Pancreas (tissue), 10 donors: ENCODE data around the gene TP63. TPM values are rescaled to one million over a fixed set of nuclear protein-coding genes. Genes with fewer than 3 reads are reported as not detected.
A peak's percentile ranks its signal among the peaks of the same experiment; 100 is the strongest.

Source experiments
- ATAC-seq, 4 donors: fragments of 200-7000 bp; cut with Tn5 transposase; one replicate each; pipeline versions ENCODE4 v1.8.0 to v1.9.1; 2020; ENCODE audit warnings: mild to moderate bottlenecking in 4 of 4, moderate library complexity in 4 of 4
- DNase-seq, 6 donors: peaks; one replicate each; pipeline ENCODE4 v3.0.0-alpha.2; 2020
- FAIRE-seq: peaks from 2 replicates; lab custom pipeline; 2012; peaks lifted over from hg19 to GRCh38; lab: Jason Lieb, UNC
- H3K27ac ChIP-seq, 4 donors: fragments of 200-600 bp; sonication (generic); 1 replicate in 3 of 4; 2 replicates in 1 of 4; pipeline versions ENCODE4 v1.5.0 to v1.8.0; 2020
- H3K27me3 ChIP-seq, 4 donors: fragments of 200-600 bp; one replicate each; pipeline ENCODE4 v1.8.0; 2021
- H3K36me3 ChIP-seq, 3 donors: fragments of 200-600 bp; sonication (generic) in 1 of 3; one replicate each; pipeline versions ENCODE4 v1.5.0 to v1.8.0; 2020 to 2021
- H3K4me1 ChIP-seq, 3 donors: fragments of 200-600 bp; one replicate each; pipeline ENCODE4 v1.8.0; 2021
- H3K4me3 ChIP-seq, 4 donors: fragments of 200-600 bp; sonication (generic) in 2 of 4; one replicate each; pipeline versions ENCODE4 v1.5.0 to v1.8.0; 2020 to 2021
- H3K9me3 ChIP-seq, 4 donors: fragments of 200-600 bp; one replicate each; pipeline ENCODE4 v1.8.0; 2021
- CTCF ChIP-seq, 4 donors: fragments of 200-600 bp; sonication (generic) in 3 of 4; IDR thresholded peaks; one replicate each; pipeline versions ENCODE4 v1.5.0 to v1.8.0; 2021; ENCODE audit warnings: antibody characterized with exemption in 4 of 4
- WGBS, 2 donors: extraction: QIAGEN DNeasy Blood & Tissue Kit; methylation state at CpG; one replicate each; pipeline ENCODE4 v1.1.7; 2013; 5-methylcytosine and 5-hydroxymethylcytosine counted together
- intact Hi-C, 3 donors: fragments of 100-400 bp; cut with DNase I; formaldehyde crosslinking; loops; one replicate each; pipeline versions ENCODE4 v1.11.1 to v1.14.2; 2022
- polyA plus RNA-seq, 2 donors: library from polyadenylated mRNA; stranded (reverse); fragments of 200-250 nt; gene quantifications; one replicate each; pipeline ENCODE4 v1.2.3, GENCODE V29; 2013
- total RNA-seq, 6 donors: library from RNA; stranded (reverse); fragmentation: NEBNext Ultra II Directional in 4 of 6; extraction: Animal tissue kit (Norgen Biotek cat#: 25700) in 4 of 6; gene quantifications; one replicate each; pipeline versions ENCODE4 v1.2.1 to v1.2.4, GENCODE V29; 2021 to 2023
- donor health status: healthy with polysubstance abuse.
- donor health status: DM: no; HTN: no; CAD: no; lungs with moderate emphysema.
- donor health status: DM: no; HTN: no; CAD: no.
- donor health status: control.
- donor health status: control.
- donor health status: Bipolar disorder and iron deficiency.
- donor health status: DM: yes; HTN: yes; CAD: no.
- donor health status: DM: no; HTN: no; CAD: no.
- donor health status: DM: no; HTN: no; CAD: no.
- donor health status: DM: yes; HTN: yes; CAD: no.

Gene TP63
- total and polyA plus RNA-seq, 8 donors, result 0.02 to 0.47 (median 0.06) TPM; not detected in 3

- H3K36me3 ChIP-seq, result no peaks in the 10 kb centered on the region
- no peaks in the 10 kb centered on the region for H3K4me1 ChIP-seq
- TF ChIP-seq CTCF (IDR thresholded peaks at IDR 0.05), result no peak
- no peaks in the 10 kb centered on the region for H3K27me3 ChIP-seq
- FAIRE-seq, result no peak
- no peak overlapping the region for H3K4me3 ChIP-seq
- H3K9me3 ChIP-seq, result no peaks in the 10 kb centered on the region
- intact Hi-C loops, result no loop called here
- 41 to 45% methylated on average over 11 of the region's 11 CpGs for WGBS, 2 donors
- ATAC-seq, result peak in 2 of 4 donors; percentile 35 to 48
- no peak for DNase-seq
- no peak overlapping the region for H3K27ac ChIP-seq
Observed at GRCh38 chr3:189806171-189806951, 175.2 kb downstream of the TP63 start.

- WGBS, 2 donors, result 85 to 90% methylated on average over 29 of the region's 29 CpGs
- DNase-seq (peak in 1 of 6 donors; percentile 32), ATAC-seq (no peak)
Observed at GRCh38 chr3:189808246-189809007, 177.2 kb downstream of the TP63 start.

GRCh38 chr3:189809583-189809982, 178.4 kb downstream of the TP63 start:
- intact Hi-C loops, result no loop called here
- Histone ChIP-seq H3K36me3 (no peaks in the 10 kb centered on the region), H3K4me1 (no peaks in the 10 kb centered on the region), H3K27me3 (no peaks in the 10 kb centered on the region), H3K27ac (no peak overlapping the region), H3K9me3 (no peaks in the 10 kb centered on the region), H3K4me3 (no peak overlapping the region)
- no peak for TF ChIP-seq CTCF (IDR thresholded peaks at IDR 0.05)
- DNase-seq, result no peak
- ATAC-seq, result no peak
- FAIRE-seq, result no peak
- 53 to 65% methylated on average over 1 of the region's 1 CpG for WGBS, 2 donors

More at GRCh38 chr3:189808246-189809007, 177.2 kb downstream of the TP63 start:
- no peak for TF ChIP-seq CTCF (IDR thresholded peaks at IDR 0.05)
- intact Hi-C loops, result no loop called here
- no peak for FAIRE-seq
- H3K27ac ChIP-seq, result no peak overlapping the region
- no peak overlapping the region for H3K4me3 ChIP-seq
- H3K27me3 ChIP-seq, result no peaks in the 10 kb centered on the region
- no peaks in the 10 kb centered on the region for H3K4me1 ChIP-seq
- H3K9me3 ChIP-seq, result no peaks in the 10 kb centered on the region
- no peaks in the 10 kb centered on the region for H3K36me3 ChIP-seq

GRCh38 chr3:189812806-189813465, 181.7 kb downstream of the TP63 start:
- intact Hi-C loops, result no loop called here
- H3K36me3 ChIP-seq, result no peaks in the 10 kb centered on the region
- no peak for TF ChIP-seq CTCF (IDR thresholded peaks at IDR 0.05)
- H3K4me1 ChIP-seq, result no peaks in the 10 kb centered on the region
- ATAC-seq (no peak), DNase-seq (no peak), FAIRE-seq (no peak)
- 68 to 74% methylated on average over 5 of the region's 5 CpGs for WGBS, 2 donors
- H3K4me3 ChIP-seq, result no peak overlapping the region
- H3K9me3 ChIP-seq, result no peaks in the 10 kb centered on the region
- no peaks in the 10 kb centered on the region for H3K27me3 ChIP-seq
- no peak overlapping the region for H3K27ac ChIP-seq
